SU-DHL-6 (cell line): ENCODE results near the gene AKT3.

Experiments
- CTCF ChIP-seq: fragments of 200-600 bp; sonication (generic); IDR thresholded peaks from one replicate; pipeline ENCODE4 v1.5.1; 2017; ENCODE audit warnings: antibody characterized with exemption, mild to moderate bottlenecking, low read length, moderate library complexity; ENCODE audit not compliant: insufficient read depth, poor library complexity, severe bottlenecking
- EZH2phosphoT487 ChIP-seq: fragments of 200-600 bp; sonication (generic), shearing (Covaris generic); conservative IDR thresholded peaks from 2 replicates; pipeline ENCODE4 v1.6.1; 2018; ENCODE audit warnings: mild to moderate bottlenecking, antibody characterized with exemption, low read length, moderate library complexity, mixed read lengths

- TF ChIP-seq CTCF, result no peak
- TF ChIP-seq EZH2phosphoT487, result no peak
Observed at GRCh38 chr1:243561588-243562319, 288.3 kb downstream of the AKT3 start.
